Activated effector memory CD4-positive, alpha-beta T cell treated with anti-CD3 and anti-CD28 coated beads, Interleukin-2, amount 50 U/mL, for 16 hours (primary cell): Measurements from ENCODE around the gene TNFAIP8L1.
A peak's percentile ranks its signal among the peaks of the same experiment; 100 is the strongest.
"Not testable (repeated sequence)": the region's sequence is repeated elsewhere in the genome, so short reads cannot be mapped to it uniquely, and the experiment has no call there.

Experiments
- DNase-seq: peaks from one replicate; pipeline ENCODE4 v3.0.0-alpha.2; 2020

The TNFAIP8L1 gene

GRCh38 chr19:4652075-4652474 lies 12.8 kb downstream of the TNFAIP8L1 start:
- DNase-seq, result no peak

- no peak for DNase-seq
These were observed 14.6 kb downstream of the TNFAIP8L1 start for GRCh38 chr19:4653793-4654436.

- no peak for DNase-seq
These were observed 15.4 kb downstream of the TNFAIP8L1 start for GRCh38 chr19:4654437-4655361.

GRCh38 chr19:4656102-4656501 lies 16.8 kb downstream of the TNFAIP8L1 start:
- no peak for DNase-seq

GRCh38 chr19:4657262-4657661 lies 17.9 kb downstream of the TNFAIP8L1 start:
- DNase-seq, result no peak

- DNase-seq, result no peak
These were observed 18.5 kb downstream of the TNFAIP8L1 start for GRCh38 chr19:4657835-4658234.

GRCh38 chr19:4660181-4660791 lies 21.0 kb downstream of the TNFAIP8L1 start:
- DNase-seq, result no peak

GRCh38 chr19:4660993-4661392 lies 21.7 kb downstream of the TNFAIP8L1 start:
- no peak for DNase-seq

GRCh38 chr19:4662020-4662695 lies 22.8 kb downstream of the TNFAIP8L1 start:
- DNase-seq, result no peak

GRCh38 chr19:4662812-4663211 lies 23.5 kb downstream of the TNFAIP8L1 start:
- no peak for DNase-seq

- DNase-seq, result no peak
These were observed 25.3 kb downstream of the TNFAIP8L1 start for GRCh38 chr19:4664642-4665041.

GRCh38 chr19:4669723-4670480 lies 30.6 kb downstream of the TNFAIP8L1 start, which contains the start of gene MYDGF:
TSS of gene MYDGF (minus strand) at chr19:4670342. CDS start at chr19:4670334, 8 bp downstream.
- peak; percentile 98 for DNase-seq

GRCh38 chr19:4671185-4671851 lies 32.0 kb downstream of the TNFAIP8L1 start:
- DNase-seq, result no peak

GRCh38 chr19:4673216-4673615 lies 33.9 kb downstream of the TNFAIP8L1 start:
- no peak for DNase-seq

GRCh38 chr19:4673726-4674125 lies 34.4 kb downstream of the TNFAIP8L1 start:
- DNase-seq, result no peak

- no peak for DNase-seq
These were observed 36.0 kb downstream of the TNFAIP8L1 start for GRCh38 chr19:4675346-4675745.

GRCh38 chr19:4676955-4677731 lies 37.8 kb downstream of the TNFAIP8L1 start:
- no peak for DNase-seq

- no peak for DNase-seq
These were observed 39.8 kb downstream of the TNFAIP8L1 start for GRCh38 chr19:4678881-4679790.

GRCh38 chr19:4680021-4680420 lies 40.7 kb downstream of the TNFAIP8L1 start:
- not testable (repeated sequence) for DNase-seq
